Hematopoietic multipotent progenitor cell treated with erythropoietin and hydrocortisone succinate and interleukin-3 and kit ligand, for 6 days (in vitro differentiated cells): ENCODE data around the gene SPSB1.

Experiments used
- DNase-seq: peaks from one replicate; pipeline ENCODE4 v3.0.0-alpha.2; 2015

SPSB1 gene

DNA sequence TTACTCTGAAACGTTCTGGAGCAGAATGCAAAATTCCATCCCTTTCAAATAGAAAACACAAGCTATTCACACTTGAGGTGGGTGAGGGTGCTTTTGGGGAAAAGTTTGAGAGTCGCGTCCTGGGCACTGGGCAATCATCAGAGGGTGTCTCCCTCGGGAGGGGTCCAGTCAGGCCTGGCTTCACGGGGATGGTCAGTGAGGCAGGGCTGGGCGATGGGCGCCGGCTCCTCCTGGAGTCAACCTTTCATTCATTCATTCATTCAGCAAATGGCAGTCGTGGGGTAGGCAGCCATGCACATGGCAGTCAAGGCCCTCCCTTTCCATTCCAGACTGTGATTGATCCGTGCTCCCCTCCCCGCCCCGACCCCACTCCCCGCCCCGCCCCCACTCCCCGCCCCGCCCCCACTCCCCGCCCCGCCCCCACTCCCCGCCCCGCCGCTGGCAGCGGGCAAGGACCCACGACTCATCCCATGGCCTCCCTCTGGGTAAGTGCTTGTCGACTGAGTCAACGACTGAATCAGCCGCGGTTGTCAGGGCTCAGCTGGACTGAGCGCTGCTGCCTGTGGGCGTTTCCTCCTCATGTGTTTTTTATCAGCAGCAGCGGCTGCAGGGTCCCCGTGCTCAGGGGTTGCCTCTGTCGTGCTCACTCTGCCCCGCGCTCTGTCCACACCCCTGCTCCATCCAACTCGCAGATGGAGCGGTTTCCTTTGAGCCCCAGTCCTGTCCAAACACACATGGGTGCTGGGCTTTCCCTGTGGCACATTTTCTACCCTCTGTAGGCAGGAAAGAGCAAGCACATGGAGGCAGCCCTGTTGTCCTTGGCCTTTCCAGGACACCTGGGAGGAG, 12.5 kb upstream of the SPSB1 start:
- DNase-seq, result peak; percentile 83

DNA sequence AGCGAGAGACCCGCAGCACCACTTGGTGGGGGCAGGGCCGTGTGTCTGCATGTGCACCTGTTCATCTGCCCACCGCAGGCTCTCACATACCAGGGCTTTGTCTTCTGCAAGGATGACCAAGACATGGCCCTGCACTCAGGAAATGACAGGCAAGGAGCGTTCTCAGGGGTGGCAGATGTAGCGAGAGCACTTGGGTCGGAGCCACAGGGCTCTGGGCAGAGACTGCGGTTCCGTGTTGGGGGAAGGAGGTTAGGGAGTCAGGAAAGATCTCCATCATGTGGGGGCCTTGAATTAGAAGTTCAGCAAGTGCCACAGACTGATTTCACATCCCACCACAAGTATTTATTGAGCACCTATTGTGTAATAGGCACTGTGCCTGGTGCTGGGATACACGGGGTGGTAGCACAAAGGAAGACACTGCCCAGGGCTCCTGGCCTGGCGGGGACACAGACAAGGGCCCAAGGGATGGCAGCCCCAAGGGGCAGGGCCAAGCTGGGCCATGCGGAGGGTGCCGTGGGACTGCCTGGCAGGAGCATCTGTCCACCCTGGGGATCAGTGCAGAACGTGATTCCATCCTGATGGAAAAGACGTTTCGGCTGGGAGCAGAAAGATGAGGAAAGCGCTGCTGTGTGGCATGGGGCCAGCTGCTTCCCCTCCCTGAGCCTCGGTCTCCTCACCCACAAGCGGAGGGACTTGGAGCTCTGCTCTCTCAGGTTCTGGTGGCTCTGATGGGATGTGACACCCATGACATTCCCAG, 11.4 kb upstream of the SPSB1 start:
- no peak for DNase-seq

DNA sequence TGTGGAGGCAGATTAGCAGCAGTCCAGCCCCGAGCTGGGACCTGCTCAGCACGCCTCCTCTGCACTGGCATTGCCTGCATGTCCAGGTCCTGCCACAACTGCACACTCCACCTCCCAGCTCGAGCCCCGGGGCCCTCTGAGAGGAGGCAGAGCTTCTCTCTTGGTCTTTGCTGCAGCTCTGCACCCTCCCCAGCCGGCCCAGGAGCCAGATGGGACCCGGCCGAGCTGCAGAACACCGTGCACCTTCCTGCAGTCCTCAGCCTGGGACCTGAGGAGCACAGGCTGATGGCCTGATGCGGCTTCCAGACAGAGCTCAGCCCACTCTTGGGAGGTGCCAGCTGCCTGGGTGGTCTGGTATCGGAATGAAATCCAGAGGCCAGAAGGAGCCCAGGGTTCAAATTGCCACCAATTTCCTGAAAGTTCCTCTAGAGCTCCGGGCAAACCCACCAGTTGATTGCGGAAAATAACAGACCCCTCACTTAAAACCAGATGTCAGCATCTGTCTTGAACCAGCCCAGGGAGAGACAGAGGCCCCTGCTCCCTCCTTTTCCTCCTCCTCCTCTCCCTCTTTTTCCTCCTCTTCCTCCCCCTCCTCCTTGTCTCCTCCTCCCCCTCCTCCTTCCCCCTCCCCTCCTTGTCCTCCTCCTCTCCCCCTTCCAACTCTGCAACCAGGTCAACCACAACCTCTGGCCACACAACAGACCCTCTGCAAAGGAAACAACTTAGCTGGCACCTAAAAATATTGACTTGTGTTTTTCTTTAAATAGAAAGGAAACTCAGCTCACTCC, 10.6 kb upstream of the SPSB1 start:
- DNase-seq, result no peak

DNA sequence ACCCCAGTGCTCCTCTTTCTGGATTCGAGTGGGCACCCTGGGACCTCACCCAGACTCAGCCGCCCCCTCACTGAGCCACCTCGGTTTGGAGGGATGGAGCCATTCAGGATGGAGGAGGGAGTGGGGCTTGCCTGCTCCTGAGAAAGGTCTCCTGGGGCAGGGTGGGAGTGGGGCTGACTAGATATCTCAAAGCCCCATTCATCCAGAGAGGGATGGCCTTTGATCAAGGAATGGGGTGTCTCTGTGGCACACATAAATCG, 10.1 kb upstream of the SPSB1 start:
- DNase-seq, result no peak

DNA sequence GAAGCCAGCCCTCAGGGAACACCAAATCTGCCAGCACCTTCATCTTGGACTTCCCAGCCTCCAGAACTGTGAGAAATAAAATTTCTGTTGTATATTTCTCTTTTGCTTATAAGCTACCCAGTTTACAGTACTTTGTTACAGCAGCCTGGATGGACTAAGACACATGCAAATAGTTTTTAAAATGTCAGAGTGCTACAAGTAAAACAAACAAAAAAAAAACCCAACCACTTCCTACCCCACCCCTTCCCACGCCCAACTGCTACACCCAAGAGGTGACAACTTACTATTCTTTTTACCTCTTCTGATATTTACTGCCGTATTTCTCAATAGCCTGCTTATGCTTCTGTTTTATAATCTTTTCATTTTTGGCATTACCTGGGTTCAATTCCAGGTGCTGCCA, 8.6 kb upstream of the SPSB1 start:
- no peak for DNase-seq

DNA sequence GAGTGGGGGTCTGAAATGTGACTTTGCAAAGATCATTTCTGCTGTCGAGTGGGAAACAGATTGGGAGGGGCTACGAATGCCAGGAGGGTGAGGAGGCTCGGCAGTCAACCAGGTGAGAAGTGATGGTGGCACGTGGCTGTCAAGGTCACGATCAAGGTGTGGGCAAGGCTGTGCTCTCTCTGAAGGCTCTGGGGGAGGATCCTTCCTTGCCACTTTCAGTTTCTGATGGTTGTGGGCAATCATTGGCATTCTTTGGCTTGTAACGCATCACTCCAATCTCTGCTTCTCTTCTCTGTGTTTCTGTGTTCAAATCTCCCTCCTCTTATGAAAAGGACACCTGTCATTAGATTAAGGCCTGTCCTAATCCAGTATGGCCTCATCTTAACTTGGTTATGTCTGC, 6.1 kb upstream of the SPSB1 start:
- DNase-seq, result no peak

DNA sequence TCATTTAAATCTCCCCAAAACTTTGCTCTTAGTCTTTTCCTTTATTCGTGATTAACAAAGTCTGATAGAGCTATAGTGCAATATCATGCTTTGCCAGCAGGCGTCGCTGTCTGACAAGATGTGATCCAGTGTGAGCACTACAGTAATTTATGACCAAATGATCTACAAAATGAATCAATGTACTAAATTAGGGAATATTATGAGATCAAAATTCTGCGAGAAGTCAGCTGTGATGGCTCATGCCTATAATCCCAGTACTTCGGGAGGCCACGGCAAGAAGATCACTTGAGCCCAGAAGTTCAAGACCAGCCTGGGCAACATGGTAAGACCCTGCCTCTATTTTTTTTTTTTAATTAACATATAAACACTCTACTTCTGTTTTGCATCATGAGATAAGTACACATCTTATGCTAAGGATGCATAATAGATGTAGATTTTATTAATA, 3.6 kb upstream of the SPSB1 start:
- DNase-seq, result peak; percentile 82

DNA sequence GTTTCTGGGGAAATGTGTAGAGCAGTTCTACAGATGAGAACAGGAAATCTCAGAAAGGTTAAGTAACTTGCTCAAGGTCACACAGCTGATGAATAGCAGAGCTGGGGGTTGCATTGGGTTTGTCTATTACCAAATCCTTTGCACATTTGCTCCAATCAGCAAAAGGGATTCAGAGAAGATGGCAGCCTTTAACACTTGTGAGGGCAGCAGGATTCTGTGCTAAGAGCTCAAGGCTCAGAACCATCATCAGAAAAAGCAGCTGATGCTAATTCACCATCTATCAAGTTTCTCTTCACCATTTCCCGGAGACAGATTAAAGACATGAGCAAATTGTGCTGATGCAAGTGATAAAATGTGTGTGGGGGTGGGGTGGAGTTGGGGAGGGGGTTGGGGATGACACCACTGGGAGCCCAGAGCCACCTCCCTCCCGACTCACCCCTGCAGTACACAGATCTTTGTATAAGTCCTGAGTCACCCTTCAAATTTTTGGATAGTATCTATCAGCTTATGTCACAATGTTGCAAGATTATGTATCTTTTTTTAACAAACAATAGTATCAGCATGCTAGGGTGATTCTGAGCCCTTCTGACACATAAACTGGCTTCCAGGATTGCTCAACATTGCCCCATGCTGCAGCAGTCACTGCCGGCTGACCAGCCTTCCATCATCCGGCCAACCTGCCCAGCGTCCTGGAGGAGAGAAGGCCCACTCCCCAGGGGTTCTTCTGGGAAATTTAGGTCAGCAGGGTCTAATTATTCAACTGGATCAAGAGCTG, 2.8 kb upstream of the SPSB1 start:
- DNase-seq, result peak; percentile 48

DNA sequence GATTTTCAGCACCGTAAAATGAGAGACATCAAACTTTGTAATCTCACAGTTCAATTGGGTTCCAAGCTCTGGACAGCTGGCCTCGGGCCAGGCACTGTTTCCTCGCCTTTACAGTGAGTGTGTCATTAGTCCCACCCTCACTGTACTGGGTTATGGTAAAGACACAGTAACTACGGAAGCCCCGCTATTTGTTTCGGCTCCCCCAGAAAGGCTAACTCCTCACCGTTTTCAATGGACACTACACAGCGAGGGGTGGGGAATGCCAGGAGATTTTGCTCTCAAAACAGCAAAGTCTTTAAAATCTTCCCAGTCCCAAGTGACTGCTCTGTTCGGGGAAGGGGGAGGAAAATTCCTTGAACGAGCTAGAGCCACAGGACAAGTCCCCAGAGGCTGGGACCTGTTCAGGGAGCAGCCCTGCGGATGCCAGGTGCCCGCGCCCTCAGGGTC, 757 bp upstream of the SPSB1 start:
- peak; percentile 39 for DNase-seq

DNA sequence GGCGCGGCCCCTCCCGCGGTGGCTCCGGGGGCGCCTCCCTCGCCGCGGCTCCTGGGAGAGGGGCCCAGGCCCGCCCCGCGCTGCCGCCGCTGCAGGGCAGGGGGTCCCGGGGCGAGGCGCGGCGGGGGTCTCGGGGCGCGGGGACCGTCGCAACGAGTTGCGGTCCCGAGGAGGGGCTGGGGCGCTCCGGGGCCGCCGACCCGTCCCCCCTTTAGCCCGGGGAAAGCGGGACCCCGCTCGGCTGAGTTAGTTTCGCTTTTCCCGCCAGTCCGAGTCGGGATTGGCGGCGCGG, 493 bp downstream of the SPSB1 start:
- DNase-seq, result no peak

DNA sequence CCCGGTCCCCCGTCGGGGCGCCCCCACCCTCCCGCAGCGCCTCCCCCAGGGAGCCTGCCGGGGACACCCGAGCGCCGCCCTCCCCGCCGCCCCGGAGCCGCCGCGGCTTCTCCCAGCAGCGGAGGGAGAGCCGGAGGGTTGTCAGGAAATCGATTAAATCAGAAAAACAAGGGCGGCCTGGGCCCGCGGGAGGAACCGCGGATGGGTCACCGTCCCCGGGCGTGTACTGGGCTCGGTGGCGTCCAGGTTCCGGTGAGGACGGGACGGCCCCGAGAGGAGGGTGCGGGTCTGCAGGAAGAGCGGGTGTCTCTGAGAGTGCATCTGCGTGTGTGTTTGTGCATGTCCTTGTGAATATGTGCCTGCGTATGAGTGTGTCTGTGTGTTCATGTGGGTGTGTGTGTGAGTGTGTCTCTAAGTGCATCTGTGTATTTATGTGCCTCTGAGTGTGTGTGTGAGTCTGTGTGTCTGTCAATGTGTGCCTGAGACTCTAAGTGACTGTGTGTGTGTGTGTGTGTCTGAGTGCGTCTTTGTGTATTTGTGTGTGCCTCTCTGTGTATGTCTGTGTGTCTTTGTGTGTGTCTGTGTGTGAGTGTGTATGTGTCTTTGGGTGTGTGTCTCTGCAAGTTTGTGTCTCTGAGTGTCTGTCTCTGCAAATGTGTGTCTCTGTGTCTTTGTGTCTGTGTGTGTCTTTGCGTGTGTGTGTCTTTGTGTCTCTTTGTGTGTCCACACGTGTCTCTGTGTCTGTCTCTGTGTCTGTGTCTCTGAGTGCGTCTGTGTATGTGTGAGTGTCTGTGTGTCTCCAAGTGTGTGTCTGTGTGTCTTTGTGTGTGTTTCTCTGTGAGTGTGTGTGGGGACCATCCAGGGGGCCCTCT, 1.1 kb downstream of the SPSB1 start:
- DNase-seq, result peak; percentile 26

DNA sequence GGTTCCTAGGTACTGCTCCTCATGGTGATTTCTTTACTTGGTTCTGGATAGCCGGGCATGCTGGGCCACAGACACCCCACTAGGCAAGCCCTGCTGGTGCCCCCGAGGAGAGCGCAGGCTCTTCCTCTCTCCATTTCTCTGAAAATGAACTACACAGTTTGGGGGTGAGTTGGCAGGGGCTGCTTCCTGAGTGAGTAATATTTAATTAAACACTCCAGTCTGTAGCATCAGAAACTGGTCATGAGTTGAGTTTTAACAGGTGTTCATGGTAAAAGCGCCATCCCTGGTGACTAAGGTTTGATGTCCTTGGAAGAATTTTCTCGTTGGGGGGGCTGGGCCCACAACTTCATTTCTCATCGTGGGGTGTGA, 1.7 kb downstream of the SPSB1 start:
- DNase-seq, result no peak

DNA sequence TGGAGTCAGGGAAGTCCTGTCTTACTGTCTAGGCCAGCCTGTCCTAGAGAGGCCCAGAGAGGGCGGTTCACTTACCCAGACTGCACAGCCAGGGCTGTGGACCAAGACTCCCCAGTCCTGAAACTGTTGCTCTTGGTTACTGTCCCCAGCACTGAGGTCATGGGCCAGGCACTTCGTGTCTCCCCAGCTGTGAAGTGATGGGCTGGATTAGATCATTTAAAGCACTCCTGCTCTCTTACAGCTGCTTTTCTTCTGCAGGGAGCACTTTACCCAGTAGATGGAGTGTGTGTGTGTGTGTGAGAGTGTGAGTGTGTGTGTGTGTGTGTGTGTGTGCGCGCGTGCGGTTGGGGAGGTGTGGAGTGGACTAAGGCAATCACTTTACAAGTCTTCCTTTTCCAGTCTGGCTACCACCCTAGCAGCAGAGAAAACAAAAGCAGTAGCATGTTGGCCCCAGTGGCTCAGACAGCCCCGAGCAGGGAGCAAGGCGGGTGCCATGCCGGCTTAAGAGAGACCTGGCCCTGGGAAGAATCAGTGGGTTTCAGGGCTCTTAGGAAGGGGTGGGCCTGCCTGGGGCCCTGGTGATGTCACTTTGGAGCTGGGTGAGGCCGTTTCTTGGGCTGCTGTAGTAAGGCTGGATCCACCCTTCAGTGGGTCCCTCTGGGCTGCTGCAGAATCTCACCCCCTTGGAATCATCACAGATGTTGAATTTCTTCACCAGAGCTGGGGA, 2.4 kb downstream of the SPSB1 start:
- DNase-seq, result no peak

DNA sequence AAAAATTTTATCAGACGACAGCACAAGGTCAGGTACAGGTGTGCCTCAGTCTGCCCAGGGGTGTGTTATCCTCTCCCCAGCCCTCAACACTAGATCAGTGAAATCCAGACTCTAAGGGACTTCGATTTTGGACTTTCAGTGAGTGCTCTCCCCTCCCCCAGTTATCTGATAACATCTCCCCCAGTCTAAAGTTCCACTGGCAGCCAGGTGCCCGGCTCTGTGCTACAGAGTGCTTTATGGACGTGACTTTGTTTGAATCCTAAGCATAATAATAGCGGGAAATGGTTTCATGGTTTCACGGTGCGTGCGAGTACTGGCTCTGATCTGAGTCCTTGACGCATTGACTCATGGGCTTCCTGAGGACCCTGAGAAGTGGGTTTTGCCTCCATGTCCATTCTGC, 3.2 kb downstream of the SPSB1 start:
- DNase-seq, result no peak

DNA sequence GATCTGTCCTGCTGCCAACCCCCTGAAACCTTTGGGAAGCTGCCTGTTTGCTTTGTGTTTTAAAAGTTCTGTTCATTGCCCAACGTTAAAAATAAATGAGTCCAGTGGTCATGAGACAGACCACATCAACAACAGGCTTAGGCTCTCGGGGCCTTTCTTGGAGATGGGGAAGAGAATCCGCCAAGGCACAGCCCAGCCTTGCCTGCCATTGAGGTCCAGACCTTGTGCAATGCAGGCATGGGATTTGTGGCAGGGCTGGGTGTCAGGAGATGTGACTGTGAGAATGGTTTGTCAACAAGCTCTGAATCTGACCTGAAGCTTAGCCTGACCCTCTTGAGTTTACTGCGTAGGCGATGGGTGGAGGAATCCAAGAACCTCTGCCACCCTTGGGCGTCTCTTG, 4.2 kb downstream of the SPSB1 start:
- DNase-seq, result no peak

DNA sequence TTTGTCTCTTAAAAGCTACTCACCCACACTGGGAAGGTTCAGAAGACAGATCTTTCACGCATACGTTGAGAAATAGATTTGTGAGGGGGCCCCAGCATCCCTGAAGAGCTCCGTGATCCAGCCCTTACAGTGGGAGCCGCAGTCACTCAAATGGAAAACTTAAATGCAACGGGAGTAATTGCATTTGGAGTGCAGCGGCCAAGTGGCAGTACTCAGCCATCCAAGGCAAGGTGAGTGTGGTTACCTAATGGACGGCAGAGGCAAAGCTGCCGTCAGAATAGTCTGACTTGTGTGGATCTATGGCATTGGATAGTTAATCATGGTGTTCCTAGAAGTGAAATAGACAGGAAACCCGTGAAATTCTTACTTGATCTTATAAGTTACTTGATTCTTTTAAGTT, 5.1 kb downstream of the SPSB1 start:
- DNase-seq, result no peak

DNA sequence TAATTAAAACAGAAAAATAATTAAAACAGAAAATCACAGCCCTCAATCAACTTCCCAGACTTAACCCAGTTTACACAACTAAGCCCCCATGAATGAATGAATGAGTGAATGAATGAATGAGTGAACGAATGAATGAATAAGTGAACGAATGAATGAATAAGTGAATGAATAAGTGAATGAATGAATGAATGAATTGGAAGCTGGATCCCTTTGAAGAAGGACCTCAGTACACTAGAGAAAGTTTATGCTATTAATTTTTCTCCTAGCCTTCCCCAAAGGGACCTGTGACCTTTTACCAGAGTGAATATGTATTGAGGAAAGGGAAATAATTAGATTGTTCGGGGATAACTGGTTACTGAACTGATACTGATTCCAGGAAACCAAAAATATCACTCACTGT, 5.6 kb downstream of the SPSB1 start:
- no peak for DNase-seq

DNA sequence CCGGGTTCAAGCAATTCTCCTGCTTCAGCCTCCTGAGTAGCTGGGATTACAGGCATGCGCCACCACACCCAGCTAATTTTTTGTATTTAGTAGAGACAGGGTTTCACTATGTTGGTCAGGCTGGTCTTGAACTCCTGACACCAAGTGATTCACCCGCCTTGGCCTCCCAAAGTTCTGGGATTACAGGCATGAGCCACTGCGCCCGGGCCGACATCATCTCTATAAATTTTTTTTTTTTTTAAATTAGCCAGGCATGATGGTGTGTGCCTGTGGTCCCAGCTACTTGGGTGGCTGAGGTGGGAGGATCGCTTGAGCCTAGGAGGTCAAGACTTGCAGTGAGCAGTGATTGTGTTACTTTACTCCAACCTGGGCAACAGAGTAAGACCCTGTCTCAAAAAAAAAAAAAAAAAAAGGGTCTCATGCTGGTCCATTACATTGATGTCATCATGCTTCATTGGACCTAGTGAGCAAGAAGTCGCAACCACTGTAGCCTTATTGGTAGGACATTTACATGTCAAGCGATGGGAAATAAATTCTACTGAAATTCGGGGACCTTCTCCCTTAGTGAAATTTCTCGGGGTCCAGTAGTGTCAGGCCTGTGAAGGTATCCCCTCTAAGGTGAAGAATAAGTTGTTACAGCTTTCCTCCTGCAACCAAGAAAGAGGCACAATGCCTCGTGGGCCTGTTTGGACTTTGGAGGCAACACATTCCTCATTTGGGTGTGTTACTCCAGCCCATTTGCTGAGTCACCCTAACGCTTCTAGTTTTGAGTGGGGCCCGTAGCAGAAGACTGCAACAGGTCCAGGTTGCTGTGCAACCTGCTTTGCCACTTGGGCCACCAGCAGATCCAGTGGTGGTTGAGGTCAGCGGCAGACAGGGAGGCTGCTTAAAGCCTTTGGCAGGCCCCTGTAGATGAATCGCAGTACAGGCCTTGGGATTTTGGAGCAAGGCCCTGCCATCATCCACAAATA, 7.2 kb downstream of the SPSB1 start:
- peak; percentile 60 for DNase-seq

DNA sequence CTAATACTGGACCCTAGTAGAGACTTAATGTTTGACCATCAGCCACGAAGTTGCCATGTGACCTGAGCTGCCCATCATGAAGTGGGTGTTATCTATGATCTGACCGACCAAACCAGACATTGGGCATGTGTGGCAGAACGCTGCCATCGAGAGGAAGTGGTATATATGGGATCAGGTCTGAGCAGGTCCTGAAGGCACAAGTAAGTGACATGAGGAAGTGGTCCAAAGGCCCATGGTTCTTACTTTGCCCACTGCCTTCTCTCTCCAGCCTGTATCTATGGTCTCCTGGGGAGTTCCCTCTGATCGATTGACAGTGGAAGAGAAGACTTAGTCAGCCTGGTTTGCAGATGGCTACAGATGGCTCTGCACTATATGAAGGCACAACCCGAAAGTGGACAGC, 7.9 kb downstream of the SPSB1 start:
- peak; percentile 56 for DNase-seq
